Lower leg skin (tissue), 3 donors: ENCODE results near the gene PPP1R14C.

Experiments used
- POLR2A ChIP-seq, 2 donors: fragments of 450-650 bp; IDR thresholded peaks; one replicate each; pipeline ENCODE4 v1.6.1; 2016 to 2017; ENCODE audit warnings: antibody characterized with exemption in 2 of 2, mild to moderate bottlenecking in 1 of 2, moderate library complexity in 1 of 2
- TF ChIP-seq, protein P1 (sequence below), 3 donors: fragments of 450-650 bp; IDR thresholded peaks; one replicate each; pipeline ENCODE4 v1.5.1; 2016; ENCODE audit warnings: antibody characterized with exemption in 3 of 3, mild to moderate bottlenecking in 3 of 3, moderate library complexity in 2 of 3

DNA sequence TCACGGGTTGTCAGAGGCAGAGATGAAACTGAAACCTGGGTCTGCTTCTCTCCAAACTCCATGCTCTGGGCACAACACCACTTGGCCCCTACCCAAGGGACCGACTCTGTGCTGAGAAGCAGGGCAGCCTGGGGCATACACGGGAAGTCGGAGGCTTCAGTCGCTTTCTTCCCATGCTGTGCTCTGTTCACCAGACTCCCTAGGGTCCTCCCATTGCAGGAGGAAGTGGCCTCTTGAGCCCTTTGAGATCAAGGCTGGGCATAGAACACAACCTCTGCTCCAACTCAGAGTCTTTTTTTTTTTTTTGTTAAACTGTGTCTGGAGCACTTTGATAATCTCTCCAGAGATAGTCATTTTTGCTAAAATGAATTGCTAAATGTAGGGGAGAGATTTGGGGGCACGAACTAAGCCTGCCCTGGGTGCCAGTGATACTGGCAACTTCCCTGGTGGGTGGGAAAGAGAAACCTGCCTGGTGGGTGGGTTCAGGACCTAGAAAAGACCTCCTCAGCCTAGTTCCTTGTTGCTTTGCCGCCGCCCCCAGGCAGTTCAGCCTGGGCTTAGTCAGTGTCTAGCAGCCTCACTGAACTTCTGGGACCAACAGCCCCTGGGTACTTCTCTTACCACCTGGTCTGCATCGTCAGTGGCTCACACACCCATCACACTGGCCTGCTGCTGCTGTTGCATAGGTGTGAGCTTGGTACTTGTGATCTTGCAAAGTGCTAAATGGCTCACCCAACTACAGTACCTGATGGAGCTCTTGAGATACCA lies 62.0 kb downstream of the PPP1R14C start:
- TF ChIP-seq, protein P1, sequence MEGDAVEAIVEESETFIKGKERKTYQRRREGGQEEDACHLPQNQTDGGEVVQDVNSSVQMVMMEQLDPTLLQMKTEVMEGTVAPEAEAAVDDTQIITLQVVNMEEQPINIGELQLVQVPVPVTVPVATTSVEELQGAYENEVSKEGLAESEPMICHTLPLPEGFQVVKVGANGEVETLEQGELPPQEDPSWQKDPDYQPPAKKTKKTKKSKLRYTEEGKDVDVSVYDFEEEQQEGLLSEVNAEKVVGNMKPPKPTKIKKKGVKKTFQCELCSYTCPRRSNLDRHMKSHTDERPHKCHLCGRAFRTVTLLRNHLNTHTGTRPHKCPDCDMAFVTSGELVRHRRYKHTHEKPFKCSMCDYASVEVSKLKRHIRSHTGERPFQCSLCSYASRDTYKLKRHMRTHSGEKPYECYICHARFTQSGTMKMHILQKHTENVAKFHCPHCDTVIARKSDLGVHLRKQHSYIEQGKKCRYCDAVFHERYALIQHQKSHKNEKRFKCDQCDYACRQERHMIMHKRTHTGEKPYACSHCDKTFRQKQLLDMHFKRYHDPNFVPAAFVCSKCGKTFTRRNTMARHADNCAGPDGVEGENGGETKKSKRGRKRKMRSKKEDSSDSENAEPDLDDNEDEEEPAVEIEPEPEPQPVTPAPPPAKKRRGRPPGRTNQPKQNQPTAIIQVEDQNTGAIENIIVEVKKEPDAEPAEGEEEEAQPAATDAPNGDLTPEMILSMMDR (IDR thresholded peaks at IDR 0.05): no peak
- no peak for TF ChIP-seq POLR2A (IDR thresholded peaks at IDR 0.05)
